Measurements from ENCODE around the gene ENSA.
"Not testable (repeated sequence)": the region's sequence is repeated elsewhere in the genome, so short reads cannot be mapped to it uniquely, and the experiment has no call there.

The ENSA gene

GRCh38 chr1:150621497-150622302, 7.7 kb downstream of the ENSA start:
- no peak for FAIRE-seq

DNA sequence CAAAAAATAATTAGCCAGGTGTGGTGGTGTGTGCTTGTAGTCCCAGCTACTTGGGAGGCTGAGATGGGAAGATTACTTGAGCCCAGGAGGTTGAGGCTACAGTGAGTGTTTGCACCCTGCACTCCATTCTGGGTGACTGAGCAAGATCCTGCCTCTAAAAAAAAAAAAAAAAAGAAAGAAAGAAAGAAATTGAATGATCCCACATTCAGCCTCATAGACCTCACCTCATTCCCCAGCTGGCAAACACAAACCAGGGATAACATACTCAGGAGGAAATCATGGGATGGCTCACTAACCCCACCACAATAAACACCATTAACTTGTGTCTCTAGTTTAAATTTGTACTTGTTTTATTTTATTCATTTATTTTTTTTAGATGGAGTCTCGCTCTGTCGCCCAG, 8.5 kb downstream of the ENSA start:
- FAIRE-seq, result no peak

DNA sequence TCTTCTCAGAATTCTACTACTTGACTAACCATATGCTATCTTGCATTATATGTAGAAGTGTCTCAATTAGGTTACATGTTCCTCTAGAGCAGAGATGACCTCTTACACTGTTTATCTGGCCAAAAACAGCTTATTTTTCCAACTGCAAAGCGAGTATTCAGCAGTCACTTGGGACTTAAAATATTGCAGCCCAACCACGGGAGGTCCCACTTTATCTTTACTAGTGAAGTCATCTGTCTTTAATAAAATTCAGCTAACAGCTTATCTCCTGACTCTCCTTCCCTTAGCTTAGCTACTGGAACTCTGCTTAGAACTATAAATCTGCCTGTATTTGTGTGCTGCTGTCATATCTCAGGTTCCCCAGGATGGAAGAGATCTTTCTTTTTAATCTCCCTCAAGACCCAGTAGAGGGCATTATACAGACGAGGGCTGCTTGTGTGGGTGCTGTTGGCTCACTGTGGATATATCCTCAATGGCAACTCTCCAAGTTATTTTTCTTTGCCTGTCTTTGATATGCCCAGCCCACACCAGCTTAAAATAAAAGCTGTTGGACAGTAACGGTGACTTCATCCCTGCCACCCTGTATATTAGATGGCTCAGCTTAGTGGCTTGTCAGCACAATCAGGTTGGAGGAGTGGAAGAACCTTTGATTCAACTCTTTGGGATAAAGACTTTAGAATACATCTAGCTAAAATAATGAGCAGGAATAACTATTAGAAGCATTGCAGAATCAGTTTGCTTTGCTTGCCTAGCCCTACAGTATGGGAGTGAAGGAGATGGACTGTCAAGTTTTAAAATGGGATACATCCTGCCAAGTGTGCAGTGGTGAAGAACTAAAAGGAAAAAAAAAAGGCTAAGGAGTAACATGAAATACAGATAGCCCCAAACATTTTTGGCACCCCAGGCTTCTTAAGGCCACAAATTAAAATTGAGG, 9.6 kb downstream of the ENSA start:
- FAIRE-seq, result peak; percentile 61

GRCh38 chr1:150615346-150616201, 13.8 kb downstream of the ENSA start:
- no peak for FAIRE-seq

DNA sequence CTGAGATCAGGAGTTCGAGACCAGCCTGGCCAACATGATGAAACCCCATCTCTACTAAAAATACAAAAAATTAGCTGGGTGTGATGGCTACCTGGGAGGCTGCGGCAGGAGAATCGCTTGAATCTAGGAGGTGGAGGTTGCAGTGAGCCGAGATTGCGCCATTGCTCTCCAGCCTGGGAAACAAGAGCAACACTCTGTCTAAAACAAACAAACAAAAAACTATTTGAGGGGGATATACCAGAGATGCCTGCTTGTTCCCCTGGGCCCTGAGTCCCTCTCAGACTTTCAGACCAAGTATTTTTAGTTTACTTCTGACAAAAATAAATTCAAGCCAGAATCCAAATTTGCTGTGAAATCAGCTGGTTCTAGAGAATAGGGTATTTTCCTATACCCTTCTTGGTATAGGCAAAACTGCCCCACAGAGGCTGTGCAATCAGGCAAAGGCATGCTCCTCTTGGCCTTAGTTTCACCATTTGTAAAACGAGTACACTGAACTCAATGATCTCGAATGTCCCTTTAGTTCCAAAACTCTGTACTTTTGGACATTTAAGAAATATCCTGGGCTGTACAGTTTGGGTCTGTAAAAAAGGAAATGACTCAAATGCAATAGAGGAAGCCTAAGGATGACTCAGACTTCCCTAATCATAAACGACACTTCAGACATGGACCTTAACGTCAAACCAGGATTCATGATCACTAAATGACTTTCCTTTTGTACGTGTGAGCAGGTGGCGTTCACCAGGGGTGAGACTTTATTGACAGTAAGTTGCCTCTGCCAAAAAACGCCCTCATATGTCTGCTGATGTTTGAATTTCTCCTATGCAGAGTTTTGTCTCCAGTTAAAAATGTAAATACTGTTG, 16.1 kb downstream of the ENSA start:
- FAIRE-seq, result peak; percentile 30

DNA sequence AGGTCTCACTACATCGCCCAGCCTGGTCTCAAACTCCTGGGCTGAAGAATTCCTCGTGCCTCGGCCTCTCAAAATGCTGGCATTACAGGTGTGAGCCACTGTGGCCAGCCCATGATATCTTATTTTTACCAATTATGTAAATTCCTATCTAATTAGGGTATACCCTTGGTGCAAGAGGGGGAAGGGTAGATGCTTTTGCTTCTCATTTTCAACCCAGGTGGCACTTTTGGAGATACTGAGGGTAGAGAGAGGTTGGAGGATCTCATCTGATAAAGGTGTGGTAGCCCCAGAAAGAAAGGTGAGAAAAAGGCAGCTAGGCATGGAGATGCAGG, 17.4 kb downstream of the ENSA start:
- FAIRE-seq, result no peak

GRCh38 chr1:150610576-150610975, 18.8 kb downstream of the ENSA start:
- no peak for FAIRE-seq

DNA sequence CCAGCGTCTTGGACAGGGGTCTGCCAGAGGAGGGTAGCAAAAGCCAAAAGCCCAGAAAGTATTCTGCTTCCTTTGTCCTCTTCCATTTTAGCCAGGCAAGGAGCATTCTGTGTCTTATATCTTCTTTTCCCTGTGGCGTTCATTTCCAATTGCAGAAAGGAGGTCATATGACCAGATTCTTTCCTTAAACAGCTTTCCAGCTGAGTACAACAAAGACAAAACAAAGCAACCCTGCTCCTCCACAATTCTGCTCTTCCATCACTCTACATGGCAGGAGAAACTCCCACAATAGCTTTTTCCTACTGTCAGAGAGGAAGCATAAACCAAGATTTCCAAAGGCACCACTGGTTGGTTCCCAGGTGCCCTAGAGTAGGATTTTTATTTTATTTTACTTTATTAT, 19.7 kb downstream of the ENSA start:
- no peak for FAIRE-seq

DNA sequence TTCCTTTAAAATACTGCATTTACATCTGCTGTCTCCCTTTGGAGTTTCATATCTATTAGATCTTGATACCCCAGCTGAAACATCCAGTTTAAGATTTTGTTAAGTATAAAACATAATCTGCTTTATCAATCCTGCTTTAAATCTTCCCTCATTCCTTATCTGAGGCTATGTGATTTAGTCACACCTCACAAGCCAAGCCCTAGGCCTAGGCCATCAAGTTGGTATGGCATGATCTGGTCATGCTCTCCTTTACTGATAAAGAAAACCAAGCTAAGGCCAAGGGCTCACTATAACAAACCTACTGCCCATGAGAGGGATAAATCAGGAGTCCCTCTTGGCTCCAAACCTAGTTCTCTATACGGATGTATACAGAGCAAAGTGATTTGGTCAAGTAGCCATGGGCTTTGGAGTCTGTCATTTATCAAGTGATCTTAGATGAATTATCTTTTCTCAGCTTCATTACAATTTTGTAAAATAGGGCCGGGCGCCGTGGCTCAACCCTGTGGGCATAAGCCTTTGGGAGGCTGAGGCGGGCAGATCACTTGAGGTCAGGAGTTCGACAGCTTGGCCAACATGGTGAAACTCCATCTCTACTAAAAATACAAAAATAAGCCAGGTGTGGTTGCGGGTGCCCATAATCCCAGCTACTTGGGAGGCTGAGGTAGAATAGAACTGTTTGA, 22.8 kb downstream of the ENSA start:
- FAIRE-seq, result no peak

GRCh38 chr1:150605451-150605731, 24.0 kb downstream of the ENSA start:
- FAIRE-seq, result not testable (repeated sequence)

- no peak for FAIRE-seq
These were observed 25.2 kb downstream of the ENSA start for GRCh38 chr1:150604226-150604588.

GRCh38 chr1:150603711-150604110, 25.7 kb downstream of the ENSA start:
- no peak for FAIRE-seq

DNA sequence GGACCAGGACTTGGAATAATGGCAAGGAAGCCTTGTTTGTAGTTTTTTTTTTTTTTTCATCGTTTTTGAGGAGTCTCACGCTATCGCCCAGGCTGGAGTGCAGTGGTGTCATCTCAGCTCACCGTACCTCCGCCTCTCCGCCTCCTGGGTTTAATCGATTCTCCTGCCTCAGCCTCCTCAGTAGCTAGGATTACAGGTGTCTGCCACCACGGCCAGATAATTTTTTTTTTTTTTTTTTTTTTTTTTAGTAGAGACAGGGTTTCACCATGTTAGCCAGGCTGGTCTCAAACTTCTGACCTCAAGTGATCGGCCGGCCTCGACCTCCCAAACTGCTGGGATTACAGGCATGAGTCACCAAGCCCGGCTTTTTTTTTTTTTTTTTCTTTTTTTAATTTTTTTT, 27.0 kb downstream of the ENSA start:
- not testable (repeated sequence) for FAIRE-seq

DNA sequence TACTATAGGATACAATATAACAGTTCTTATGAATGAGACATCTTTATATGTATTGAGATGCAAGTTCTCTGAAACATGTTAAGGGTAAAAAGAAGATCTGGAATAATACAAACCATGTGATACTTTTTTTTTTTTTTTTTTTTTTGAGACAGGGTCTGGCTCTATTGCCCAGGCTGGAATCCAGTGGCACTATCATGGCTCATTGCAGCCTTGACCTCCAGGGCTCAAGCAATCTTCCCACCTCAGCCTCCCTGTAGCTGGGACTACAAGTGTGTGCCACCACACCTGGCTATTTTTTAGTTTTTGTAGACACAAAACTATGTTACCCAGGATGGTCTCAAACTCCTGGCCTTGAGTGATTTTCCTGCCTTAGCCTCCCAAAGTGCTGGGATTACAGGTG, 27.9 kb downstream of the ENSA start:
- FAIRE-seq, result no peak

GRCh38 chr1:150598346-150598745, 31.1 kb downstream of the ENSA start:
- not testable (repeated sequence) for FAIRE-seq

DNA sequence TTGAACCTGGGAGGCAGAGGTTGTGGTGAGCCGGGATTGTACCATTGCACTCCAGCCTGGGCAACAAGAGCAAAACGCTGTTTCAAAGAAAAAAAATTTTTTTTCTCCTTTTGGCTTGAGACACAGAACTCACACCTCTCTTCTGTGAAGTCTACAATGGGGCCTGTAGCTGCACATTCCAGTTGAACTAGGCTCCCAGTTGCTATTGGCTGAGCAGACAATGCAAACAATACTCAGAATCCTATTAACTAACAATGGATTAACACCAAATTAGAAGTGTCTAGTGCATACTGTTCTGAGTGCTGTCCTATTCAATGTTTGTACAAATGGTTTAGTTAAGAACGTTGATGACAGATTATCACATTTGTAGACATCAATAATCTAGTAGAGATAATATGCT, 32.4 kb downstream of the ENSA start:
- no peak for FAIRE-seq

GRCh38 chr1:150596095-150596892, 33.1 kb downstream of the ENSA start:
- no peak for FAIRE-seq

GRCh38 chr1:150582371-150582770, 47.0 kb downstream of the ENSA start:
- FAIRE-seq, result no peak

- FAIRE-seq, result not testable (repeated sequence)
These were observed 47.5 kb downstream of the ENSA start for GRCh38 chr1:150581962-150582361.

DNA sequence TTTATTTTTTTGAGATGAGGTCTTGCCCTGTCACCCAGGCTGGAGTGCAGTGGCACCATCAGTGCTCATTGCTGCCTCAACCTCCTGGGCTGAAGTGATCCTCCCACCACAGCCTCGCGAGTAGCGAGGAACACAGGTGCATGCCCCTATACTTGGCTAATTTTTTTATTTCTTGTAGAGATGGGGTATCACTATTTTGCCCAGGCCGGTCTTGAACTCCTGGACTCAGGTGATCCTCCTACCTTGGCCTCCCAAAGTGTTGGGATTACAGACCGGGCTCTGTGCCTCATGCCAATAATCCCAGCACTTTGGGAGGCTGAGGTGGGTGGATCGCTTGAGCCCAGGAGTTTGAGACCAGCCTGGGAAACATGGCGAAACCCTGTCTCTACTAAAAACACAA, 48.0 kb downstream of the ENSA start:
- not testable (repeated sequence) for FAIRE-seq

- FAIRE-seq, result not testable (repeated sequence)
These were observed 48.4 kb downstream of the ENSA start for GRCh38 chr1:150580966-150581365.

All from islet of Langerhans (tissue), 1 donor.